HG03442 (cell line): ENCODE measurements around the gene RYR2.
A peak's percentile ranks its signal among the peaks of the same experiment; 100 is the strongest.

Experiments
- ATAC-seq: cut with Tn5 transposase; IDR thresholded peaks from one replicate; pipeline ENCODE4 v1.9.1; 2021; ENCODE audit warnings: mild to moderate bottlenecking, moderate library complexity; ENCODE audit not compliant: unreplicated experiment

Gene RYR2

GRCh38 chr1:237187842-237188241 is 145.9 kb downstream of the RYR2 start:
- ATAC-seq, result no peak

- ATAC-seq, result no peak
Observed at GRCh38 chr1:237191403-237191802, 149.4 kb downstream of the RYR2 start.

GRCh38 chr1:237197470-237198425 is 155.8 kb downstream of the RYR2 start:
- no peak for ATAC-seq

GRCh38 chr1:237199026-237199425 is 157.0 kb downstream of the RYR2 start:
- peak; percentile 75 for ATAC-seq

GRCh38 chr1:237201155-237201554 is 159.2 kb downstream of the RYR2 start:
- no peak for ATAC-seq

GRCh38 chr1:237204841-237205240 is 162.9 kb downstream of the RYR2 start:
- ATAC-seq, result no peak

GRCh38 chr1:237205400-237206064 is 163.5 kb downstream of the RYR2 start:
- ATAC-seq, result no peak

- no peak for ATAC-seq
Observed at GRCh38 chr1:237206065-237206414, 164.1 kb downstream of the RYR2 start.

- no peak for ATAC-seq
Observed at GRCh38 chr1:237211031-237211430, 169.0 kb downstream of the RYR2 start.

- ATAC-seq, result no peak
Observed at GRCh38 chr1:237211540-237211939, 169.6 kb downstream of the RYR2 start.

GRCh38 chr1:237219751-237220642 is 178.0 kb downstream of the RYR2 start:
- ATAC-seq, result no peak

- ATAC-seq, result no peak
Observed at GRCh38 chr1:237223419-237223818, 181.4 kb downstream of the RYR2 start.

GRCh38 chr1:237226177-237226944 is 184.4 kb downstream of the RYR2 start:
- no peak for ATAC-seq

- no peak for ATAC-seq
Observed at GRCh38 chr1:237227476-237227875, 185.5 kb downstream of the RYR2 start.

GRCh38 chr1:237228421-237228820 is 186.4 kb downstream of the RYR2 start:
- no peak for ATAC-seq

GRCh38 chr1:237229333-237229732 is 187.3 kb downstream of the RYR2 start:
- no peak for ATAC-seq

- no peak for ATAC-seq
Observed at GRCh38 chr1:237232501-237232900, 190.5 kb downstream of the RYR2 start.

- no peak for ATAC-seq
Observed at GRCh38 chr1:237235091-237235490, 193.1 kb downstream of the RYR2 start.

GRCh38 chr1:237237721-237238120 is 195.7 kb downstream of the RYR2 start:
- ATAC-seq, result no peak

- ATAC-seq, result no peak
Observed at GRCh38 chr1:237239248-237239647, 197.3 kb downstream of the RYR2 start.
